SK-N-SH treated with all-trans-retinoic acid at 6 μM for 48 hours (cell line): Measurements from ENCODE around the gene COL6A1.

ENCODE experiments used
- ATAC-seq: fragments of 200-7000 bp; cut with Tn5 transposase; 3 replicates; pipeline ENCODE4 v1.9.1; 2020; ENCODE audit warnings: mild to moderate bottlenecking, moderate library complexity
- ARNTL ChIP-seq: fragments of 450-650 bp; formaldehyde crosslinking; IDR thresholded peaks from 2 replicates; pipeline ENCODE4 v1.5.0; 2020; ENCODE audit warnings: low read depth, mild to moderate bottlenecking, moderate library complexity, borderline replicate concordance
- BACH2 ChIP-seq: fragments of 250-450 bp; sonication (Bioruptor Pico); IDR thresholded peaks from 2 replicates; pipeline ENCODE4 v1.9.0; 2021; ENCODE audit warnings: mild to moderate bottlenecking, borderline replicate concordance
- CREB5 ChIP-seq: fragments of 250-450 bp; sonication (Bioruptor Pico); IDR thresholded peaks from 2 replicates; pipeline ENCODE4 v1.5.1; 2020; ENCODE audit warnings: low read depth, mild to moderate bottlenecking, moderate library complexity
- CSDC2 ChIP-seq: fragments of 250-450 bp; sonication (Bioruptor Pico); IDR thresholded peaks from 2 replicates; pipeline ENCODE4 v1.5.0; 2020; ENCODE audit warnings: mild to moderate bottlenecking, moderate library complexity
- CSRNP3 ChIP-seq: fragments of 250-450 bp; sonication (Bioruptor Pico); IDR thresholded peaks from 2 replicates; pipeline ENCODE4 v1.5.1; 2021; ENCODE audit warnings: mild to moderate bottlenecking, moderate library complexity
- ESRRG ChIP-seq: fragments of 250-450 bp; sonication (Bioruptor Pico); IDR thresholded peaks from 2 replicates; pipeline ENCODE4 v1.6.1; 2021; ENCODE audit warnings: mild to moderate bottlenecking
- GLIS3 ChIP-seq: fragments of 250-450 bp; sonication (Bioruptor Pico); IDR thresholded peaks from 2 replicates; pipeline ENCODE4 v1.5.0; 2020; ENCODE audit warnings: mild to moderate bottlenecking, moderate library complexity
- ISL1 ChIP-seq: fragments of 250-450 bp; sonication (Bioruptor Pico); IDR thresholded peaks from 2 replicates; pipeline ENCODE4 v2.1.2; 2022; ENCODE audit warnings: mild to moderate bottlenecking, moderate library complexity
- OSR1 ChIP-seq: fragments of 250-450 bp; sonication (Bioruptor Pico); IDR thresholded peaks from 2 replicates; pipeline ENCODE4 v1.8.0; 2022; ENCODE audit warnings: moderate library complexity, mild to moderate bottlenecking, inconsistent platforms
- POU6F1 ChIP-seq: fragments of 250-450 bp; sonication (Bioruptor Pico); IDR thresholded peaks from 2 replicates; pipeline ENCODE4 v1.8.0; 2021; ENCODE audit warnings: low read depth, mild to moderate bottlenecking, moderate library complexity, borderline replicate concordance
- PPARA ChIP-seq: fragments of 250-450 bp; sonication (Bioruptor Pico); IDR thresholded peaks from 2 replicates; pipeline ENCODE4 v1.5.0; 2020; ENCODE audit warnings: mild to moderate bottlenecking, borderline replicate concordance
- RARB ChIP-seq: fragments of 250-450 bp; sonication (Bioruptor Pico); IDR thresholded peaks from 2 replicates; pipeline ENCODE4 v1.8.0; 2021; ENCODE audit warnings: mild to moderate bottlenecking, moderate library complexity
- SNAI2 ChIP-seq: fragments of 250-450 bp; sonication (Bioruptor Pico); IDR thresholded peaks from 2 replicates; pipeline ENCODE4 v1.5.0; 2020; ENCODE audit warnings: mild to moderate bottlenecking, moderate library complexity
- TCF4 ChIP-seq: fragments of 250-450 bp; sonication (Bioruptor Pico); IDR thresholded peaks from 2 replicates; pipeline ENCODE4 v1.8.0; 2021; ENCODE audit warnings: mild to moderate bottlenecking, moderate library complexity, borderline replicate concordance
- TOX ChIP-seq: fragments of 250-450 bp; sonication (Bioruptor Pico); IDR thresholded peaks from 2 replicates; pipeline ENCODE4 v1.8.0; 2021; ENCODE audit warnings: mild to moderate bottlenecking, moderate library complexity, borderline replicate concordance
- ZC3H10 ChIP-seq: fragments of 250-450 bp; sonication (Bioruptor Pico); IDR thresholded peaks from 2 replicates; pipeline ENCODE4 v1.5.1; 2021; ENCODE audit warnings: mild to moderate bottlenecking, moderate library complexity
- ZFP3 ChIP-seq: fragments of 250-450 bp; sonication (Bioruptor Pico); IDR thresholded peaks from 2 replicates; pipeline ENCODE4 v1.5.0; 2020; ENCODE audit warnings: mild to moderate bottlenecking, moderate library complexity
- ZNF565 ChIP-seq: fragments of 450-650 bp; formaldehyde crosslinking; conservative IDR thresholded peaks from 2 replicates; pipeline ENCODE4 v1.5.0; 2020; ENCODE audit warnings: low read depth, mild to moderate bottlenecking, moderate library complexity
- ZNF70 ChIP-seq: fragments of 450-650 bp; formaldehyde crosslinking; IDR thresholded peaks from 2 replicates; pipeline ENCODE4 v1.5.0; 2020; ENCODE audit warnings: mild to moderate bottlenecking, moderate library complexity
- ZNF8 ChIP-seq: fragments of 450-650 bp; formaldehyde crosslinking; IDR thresholded peaks from 2 replicates; pipeline ENCODE4 v1.5.0; 2020; ENCODE audit warnings: mild to moderate bottlenecking, moderate library complexity
- TF ChIP-seq, protein P1 (sequence below): fragments of 250-450 bp; sonication (Bioruptor Pico); IDR thresholded peaks from 2 replicates; pipeline ENCODE4 v1.8.0; 2020; ENCODE audit warnings: mild to moderate bottlenecking, moderate library complexity, borderline replicate concordance

The COL6A1 gene

DNA sequence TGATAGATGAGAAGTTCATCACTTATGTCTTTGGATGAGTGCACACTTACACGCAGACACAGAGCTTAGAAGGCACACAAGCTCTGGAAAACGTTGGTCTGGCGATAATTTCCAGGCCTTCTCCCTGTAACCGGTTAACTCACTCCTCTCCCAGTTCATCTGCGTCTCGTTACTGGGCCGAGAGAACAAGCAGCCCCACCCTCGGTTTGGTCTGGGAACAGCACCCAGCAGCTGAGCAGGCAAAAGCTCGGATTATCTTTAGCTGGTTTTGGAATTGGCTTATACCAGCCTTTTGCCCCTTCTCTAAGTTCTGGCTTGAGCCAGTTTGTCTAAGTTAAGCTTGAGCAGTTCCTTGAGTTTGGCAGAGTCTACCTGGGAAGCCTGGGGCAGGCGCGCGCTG, 27.3 kb upstream of the COL6A1 start:
- no peak for ATAC-seq
- TF ChIP-seq GLIS3 (CRISPR knock-in tag) (no peak), BACH2 (CRISPR knock-in tag) (no peak), ZFP3 (CRISPR knock-in tag) (no peak)

- no peak for TF ChIP-seq TCF4
- TF ChIP-seq SNAI2 (CRISPR knock-in tag): no peak
- no peak for TF ChIP-seq PPARA (CRISPR knock-in tag)
- TF ChIP-seq OSR1 (CRISPR knock-in tag): no peak
- TF ChIP-seq CSRNP3 (CRISPR knock-in tag): no peak
- TF ChIP-seq ZNF70: no peak
- TF ChIP-seq TOX: no peak
- TF ChIP-seq, protein P1, sequence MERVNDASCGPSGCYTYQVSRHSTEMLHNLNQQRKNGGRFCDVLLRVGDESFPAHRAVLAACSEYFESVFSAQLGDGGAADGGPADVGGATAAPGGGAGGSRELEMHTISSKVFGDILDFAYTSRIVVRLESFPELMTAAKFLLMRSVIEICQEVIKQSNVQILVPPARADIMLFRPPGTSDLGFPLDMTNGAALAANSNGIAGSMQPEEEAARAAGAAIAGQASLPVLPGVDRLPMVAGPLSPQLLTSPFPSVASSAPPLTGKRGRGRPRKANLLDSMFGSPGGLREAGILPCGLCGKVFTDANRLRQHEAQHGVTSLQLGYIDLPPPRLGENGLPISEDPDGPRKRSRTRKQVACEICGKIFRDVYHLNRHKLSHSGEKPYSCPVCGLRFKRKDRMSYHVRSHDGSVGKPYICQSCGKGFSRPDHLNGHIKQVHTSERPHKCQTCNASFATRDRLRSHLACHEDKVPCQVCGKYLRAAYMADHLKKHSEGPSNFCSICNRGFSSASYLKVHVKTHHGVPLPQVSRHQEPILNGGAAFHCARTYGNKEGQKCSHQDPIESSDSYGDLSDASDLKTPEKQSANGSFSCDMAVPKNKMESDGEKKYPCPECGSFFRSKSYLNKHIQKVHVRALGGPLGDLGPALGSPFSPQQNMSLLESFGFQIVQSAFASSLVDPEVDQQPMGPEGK (CRISPR knock-in tag): no peak
- no peak for TF ChIP-seq GLIS3 (CRISPR knock-in tag)
- no peak for TF ChIP-seq ARNTL (CRISPR knock-in tag)
- no peak for TF ChIP-seq ZNF8 (CRISPR knock-in tag)
- no peak for TF ChIP-seq ZC3H10 (CRISPR knock-in tag)
- no peak for TF ChIP-seq CSDC2 (CRISPR knock-in tag)
- no peak for TF ChIP-seq ISL1
- no peak for TF ChIP-seq RARB
- no peak for ATAC-seq
Measured at GRCh38 chr21:45954921-45955320, 26.6 kb upstream of the COL6A1 start.

- no peak for ATAC-seq
- TF ChIP-seq PPARA (CRISPR knock-in tag): no peak
- TF ChIP-seq SNAI2 (CRISPR knock-in tag): no peak
- no peak for TF ChIP-seq CSRNP3 (CRISPR knock-in tag)
- no peak for TF ChIP-seq ZFP3 (CRISPR knock-in tag)
- TF ChIP-seq BACH2 (CRISPR knock-in tag): no peak
- TF ChIP-seq, all 23 proteins: peak for 0
Measured at GRCh38 chr21:45957551-45957950, 24.0 kb upstream of the COL6A1 start.

DNA sequence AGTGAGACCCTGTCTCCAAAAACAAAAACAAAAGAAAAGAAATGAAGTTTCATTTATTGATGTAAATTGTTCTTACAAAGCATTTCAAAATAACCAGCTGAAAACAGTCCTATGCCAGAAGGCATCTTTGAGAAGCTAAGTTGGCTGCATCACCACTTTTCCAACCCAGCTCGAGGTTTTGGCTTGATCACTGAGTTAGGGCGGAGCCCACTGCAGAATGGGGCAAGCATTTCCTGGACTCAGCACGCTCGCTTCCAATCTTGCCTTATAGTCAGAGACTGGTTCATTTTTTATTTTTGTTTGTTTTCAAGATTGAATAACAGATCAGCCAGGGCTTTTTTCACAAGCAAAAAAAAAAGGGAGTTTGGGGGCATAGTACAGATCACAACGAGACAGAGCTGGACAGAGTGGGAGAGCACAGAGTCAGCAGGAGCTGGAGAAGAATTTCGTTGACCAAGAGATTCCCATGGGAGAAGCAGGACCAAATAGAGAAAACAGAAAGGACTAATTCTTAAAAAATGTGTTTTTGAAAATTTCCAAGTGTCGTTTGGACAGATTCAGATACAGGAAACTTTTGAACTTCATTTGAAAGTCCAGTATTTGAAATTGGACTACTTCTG, 23.5 kb upstream of the COL6A1 start:
- ATAC-seq: no peak
- TF ChIP-seq ZNF565 (CRISPR knock-in tag): no peak
- no peak for TF ChIP-seq CREB5 (CRISPR knock-in tag)
- TF ChIP-seq ZNF8 (CRISPR knock-in tag): no peak
- TF ChIP-seq GLIS3 (CRISPR knock-in tag): no peak
- TF ChIP-seq POU6F1 (CRISPR knock-in tag): no peak
- TF ChIP-seq ARNTL (CRISPR knock-in tag): no peak
- TF ChIP-seq ESRRG (CRISPR knock-in tag): no peak
- TF ChIP-seq ZC3H10 (CRISPR knock-in tag): no peak
- TF ChIP-seq, all 23 proteins: peak for 0
